ENCODE results near the gene CHAT.

Gene CHAT

GRCh38 chr10:49610458-49611165 is 3.2 kb upstream of the CHAT start:
- H3F3A ChIP-seq (ENCODE audit: low read depth) = no peaks in the 10 kb centered on the region
- no peaks in the 10 kb centered on the region for H4K20me1 ChIP-seq (ENCODE audit: insufficient read depth, low read length, poor library complexity, severe bottlenecking)
- no peak for TF ChIP-seq CTCF (conservative IDR thresholded peaks at IDR 0.05; ENCODE audit: low read length)
- TF ChIP-seq EZH2phosphoT487 (IDR thresholded peaks at IDR 0.05; ENCODE audit: borderline replicate concordance) = no peak
- H3K4me1 ChIP-seq (ENCODE audit: insufficient read depth, low read length, poor library complexity, severe bottlenecking) = no peaks in the 10 kb centered on the region
- H3K9me2 ChIP-seq (replicated peaks; ENCODE audit: low read depth, low read length) = no peaks in the 10 kb centered on the region
- H3K36me3 ChIP-seq (ENCODE audit: insufficient read depth, low read length) = no peaks in the 10 kb centered on the region
- H3K9me3 ChIP-seq (ENCODE audit: insufficient read depth, low read depth, low read length) = no peaks in the 10 kb centered on the region
- no peak overlapping the region for H2AFZ ChIP-seq (ENCODE audit: low read length)
- peaks cover 4% of the 10 kb centered on the region for H3K27me3 ChIP-seq (ENCODE audit: insufficient read depth, low read length, poor library complexity, severe bottlenecking)
- no peak overlapping the region for H3K4me2 ChIP-seq (ENCODE audit: low read depth, low read length, poor library complexity, severe bottlenecking)
- no peak overlapping the region for H3K4me3 ChIP-seq (ENCODE audit: low read length, poor library complexity, severe bottlenecking)
- H3K9ac ChIP-seq (ENCODE audit: low read depth, low read length, poor library complexity, severe bottlenecking) = no peak overlapping the region
- no peaks in the 10 kb centered on the region for H3K79me2 ChIP-seq (ENCODE audit: insufficient read depth, low read length)

DNA sequence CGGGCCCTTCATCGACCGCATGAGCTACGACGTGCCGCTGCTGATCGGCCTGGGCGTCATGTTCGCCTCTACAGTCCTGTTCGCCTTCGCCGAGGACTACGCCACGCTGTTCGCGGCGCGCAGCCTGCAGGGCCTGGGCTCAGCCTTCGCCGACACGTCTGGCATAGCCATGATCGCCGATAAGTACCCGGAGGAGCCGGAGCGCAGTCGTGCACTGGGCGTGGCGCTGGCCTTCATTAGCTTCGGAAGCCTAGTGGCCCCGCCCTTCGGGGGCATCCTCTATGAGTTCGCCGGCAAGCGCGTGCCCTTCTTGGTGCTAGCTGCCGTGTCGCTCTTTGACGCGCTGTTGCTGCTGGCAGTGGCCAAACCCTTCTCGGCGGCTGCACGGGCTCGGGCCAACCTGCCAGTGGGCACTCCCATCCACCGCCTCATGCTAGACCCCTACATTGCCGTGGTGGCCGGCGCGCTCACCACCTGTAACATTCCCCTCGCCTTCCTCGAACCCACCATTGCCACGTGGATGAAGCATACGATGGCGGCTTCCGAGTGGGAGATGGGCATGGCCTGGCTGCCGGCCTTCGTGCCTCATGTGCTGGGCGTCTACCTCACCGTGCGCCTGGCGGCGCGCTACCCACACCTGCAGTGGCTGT is 2.5 kb upstream of the CHAT start:
- H3K27me3 ChIP-seq (ENCODE audit: insufficient read depth, low read length, poor library complexity, severe bottlenecking) = peaks cover 4% of the 10 kb centered on the region
- H3K36me3 ChIP-seq (ENCODE audit: insufficient read depth, low read length) = no peaks in the 10 kb centered on the region
- H3K9me3 ChIP-seq (ENCODE audit: insufficient read depth, low read depth, low read length) = no peaks in the 10 kb centered on the region
- H3K4me1 ChIP-seq (ENCODE audit: insufficient read depth, low read length, poor library complexity, severe bottlenecking) = no peaks in the 10 kb centered on the region
- no peak overlapping the region for H3K4me2 ChIP-seq (ENCODE audit: low read depth, low read length, poor library complexity, severe bottlenecking)
- no peak overlapping the region for H3K9ac ChIP-seq (ENCODE audit: low read depth, low read length, poor library complexity, severe bottlenecking)
- no peaks in the 10 kb centered on the region for H3F3A ChIP-seq (ENCODE audit: low read depth)
- H3K4me3 ChIP-seq (ENCODE audit: low read length, poor library complexity, severe bottlenecking) = no peak overlapping the region
- no peaks in the 10 kb centered on the region for H3K9me2 ChIP-seq (replicated peaks; ENCODE audit: low read depth, low read length)
- no peak for TF ChIP-seq EZH2phosphoT487 (IDR thresholded peaks at IDR 0.05; ENCODE audit: borderline replicate concordance)
- no peak for TF ChIP-seq CTCF (conservative IDR thresholded peaks at IDR 0.05; ENCODE audit: low read length)
- no peaks in the 10 kb centered on the region for H4K20me1 ChIP-seq (ENCODE audit: insufficient read depth, low read length, poor library complexity, severe bottlenecking)
- H3K79me2 ChIP-seq (ENCODE audit: insufficient read depth, low read length) = no peaks in the 10 kb centered on the region
- H2AFZ ChIP-seq (ENCODE audit: low read length) = no peak overlapping the region

DNA sequence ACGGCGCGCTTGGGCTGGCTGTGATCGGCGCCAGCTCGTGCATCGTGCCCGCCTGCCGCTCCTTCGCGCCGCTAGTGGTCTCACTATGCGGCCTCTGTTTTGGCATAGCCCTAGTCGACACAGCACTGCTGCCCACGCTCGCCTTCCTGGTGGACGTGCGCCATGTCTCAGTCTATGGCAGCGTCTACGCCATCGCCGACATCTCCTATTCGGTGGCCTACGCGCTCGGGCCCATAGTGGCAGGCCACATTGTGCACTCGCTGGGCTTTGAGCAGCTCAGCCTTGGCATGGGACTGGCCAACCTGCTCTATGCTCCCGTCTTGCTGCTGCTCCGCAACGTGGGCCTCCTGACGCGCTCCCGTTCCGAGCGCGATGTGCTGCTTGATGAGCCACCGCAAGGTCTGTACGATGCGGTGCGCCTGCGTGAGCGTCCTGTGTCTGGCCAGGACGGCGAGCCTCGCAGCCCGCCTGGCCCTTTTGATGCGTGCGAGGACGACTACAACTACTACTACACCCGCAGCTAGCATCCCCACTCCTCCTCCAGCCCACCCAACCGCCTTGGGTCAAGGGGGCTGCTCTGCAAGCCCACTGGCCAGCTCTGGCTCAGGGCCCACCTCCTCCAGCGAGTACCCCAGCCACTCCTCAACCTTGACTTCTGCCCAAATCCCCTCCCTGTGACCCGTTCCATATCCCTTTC is 1.9 kb upstream of the CHAT start:
- no peak for TF ChIP-seq CTCF (conservative IDR thresholded peaks at IDR 0.05; ENCODE audit: low read length)
- no peak for TF ChIP-seq EZH2phosphoT487 (IDR thresholded peaks at IDR 0.05; ENCODE audit: borderline replicate concordance)
- Histone ChIP-seq H3K9me2 (replicated peaks; ENCODE audit: low read depth, low read length) (no peaks in the 10 kb centered on the region), H3K4me3 (ENCODE audit: low read length, poor library complexity, severe bottlenecking) (no peak overlapping the region), H3K27me3 (ENCODE audit: insufficient read depth, low read length, poor library complexity, severe bottlenecking) (peaks cover 4% of the 10 kb centered on the region), H4K20me1 (ENCODE audit: insufficient read depth, low read length, poor library complexity, severe bottlenecking) (no peaks in the 10 kb centered on the region), H3K9me3 (ENCODE audit: insufficient read depth, low read depth, low read length) (no peaks in the 10 kb centered on the region), H3K4me1 (ENCODE audit: insufficient read depth, low read length, poor library complexity, severe bottlenecking) (no peaks in the 10 kb centered on the region), H3K36me3 (ENCODE audit: insufficient read depth, low read length) (no peaks in the 10 kb centered on the region), H3K79me2 (ENCODE audit: insufficient read depth, low read length) (no peaks in the 10 kb centered on the region), H3F3A (ENCODE audit: low read depth) (no peaks in the 10 kb centered on the region), H3K4me2 (ENCODE audit: low read depth, low read length, poor library complexity, severe bottlenecking) (no peak overlapping the region), H2AFZ (ENCODE audit: low read length) (no peak overlapping the region), H3K9ac (ENCODE audit: low read depth, low read length, poor library complexity, severe bottlenecking) (no peak overlapping the region)
